ENCODE data around the gene SLFN12. TPM values are rescaled to one million over a fixed set of nuclear protein-coding genes. Genes with fewer than 3 reads are reported as not detected.

SLFN12 gene
- total and polyA plus RNA-seq, 4 donors, result 2.9 to 18.5 (median 10.2) TPM

DNA sequence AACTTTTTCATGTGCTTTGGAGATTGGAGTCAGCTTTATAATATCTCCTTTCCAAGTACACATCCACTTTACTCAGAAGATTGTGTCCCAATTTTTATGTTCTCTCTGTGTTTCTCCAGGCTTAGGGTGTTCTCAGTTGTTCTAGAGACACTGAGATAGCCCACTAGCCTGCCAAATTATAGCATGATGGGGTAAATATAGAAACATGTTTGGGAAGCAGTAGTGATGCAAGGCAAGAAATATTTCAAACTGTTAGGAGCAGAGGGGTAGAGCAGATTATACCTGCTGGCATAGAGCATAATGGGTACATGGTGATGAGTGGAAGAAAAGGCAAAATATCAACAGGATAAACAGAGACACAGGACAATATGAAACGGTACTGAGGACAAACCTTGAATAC lies 71.3 kb downstream of the SLFN12 start:
- Histone ChIP-seq H3K36me3 (ENCODE audit: control insufficient read depth, insufficient read depth, low read length) (no peaks in the 10 kb centered on the region), H3K4me3 (ENCODE audit: low read depth, low read length) (no peak overlapping the region), H3K4me1 (ENCODE audit: control insufficient read depth, insufficient read depth, low read length) (no peaks in the 10 kb centered on the region), H3K27me3 (ENCODE audit: control insufficient read depth, insufficient read depth, low read length) (peaks cover 24% of the 10 kb centered on the region), H3K27ac (ENCODE audit: low read depth, low read length) (no peak overlapping the region), H3K9me3 (ENCODE audit: control insufficient read depth, insufficient read depth, low read length) (no peaks in the 10 kb centered on the region)
- DNase-seq (ENCODE audit: low read depth in 4 of 6, low spot score in 6 of 6), result no peak
- WGBS (ENCODE audit: insufficient coverage), result 60% methylated on average over 1 of the region's 1 CpG

Small RNA genes lying within 50 kb of the gene (small RNA-seq; reads per million reads assigned to genes)
- gene AC060766.3 (ENCODE audit: low replicate concordance), result not detected
- gene AC060766.5 (ENCODE audit: low replicate concordance), result not detected

Other genes starting within 250 kb of the SLFN12 start
- gene SLC35G3, start 238.1 kb downstream of the SLFN12 start, total RNA-seq, result not detected
- not detected for gene SLC35G3, start 238.1 kb downstream of the SLFN12 start, polyA plus RNA-seq (ENCODE audit: insufficient read length in 2 of 2)
- 10 to 100 TPM in 1 of 2 donors, 1 to 10 TPM in 1; 9.1 to 17.6 TPM for gene SLFN5, start 189.4 kb downstream of the SLFN12 start, total RNA-seq
- 1 to 10 TPM; 3.6 to 6.4 TPM for gene SLFN5, start 189.4 kb downstream of the SLFN12 start, polyA plus RNA-seq (ENCODE audit: insufficient read length in 2 of 2)
- gene SLFN11, start 58.9 kb downstream of the SLFN12 start, total RNA-seq, result 10 to 100 TPM; 28.1 to 32.2 TPM
- 1 to 10 TPM; 6.1 to 7.6 TPM for gene SLFN11, start 58.9 kb downstream of the SLFN12 start, polyA plus RNA-seq (ENCODE audit: insufficient read length in 2 of 2)
- gene SLFN13, start 16.3 kb upstream of the SLFN12 start, total RNA-seq, result 1 to 10 TPM; 1.6 to 7.7 TPM
- gene SLFN13, start 16.3 kb upstream of the SLFN12 start, polyA plus RNA-seq (ENCODE audit: insufficient read length in 2 of 2), result 1 to 10 TPM; 1.0 to 1.8 TPM
- under 1 TPM; 0.22 to 0.30 TPM for gene SLFN12L, start 105.2 kb upstream of the SLFN12 start, total RNA-seq
- under 1 TPM in 1 of 2 donors, not detected in 1; 0.11 TPM for gene SLFN12L, start 105.2 kb upstream of the SLFN12 start, polyA plus RNA-seq (ENCODE audit: insufficient read length in 2 of 2)
- 1 to 10 TPM in 1 of 2 donors, under 1 TPM in 1; 0.50 to 1.4 TPM for gene SLFN14, start 128.3 kb upstream of the SLFN12 start, total RNA-seq
- under 1 TPM in 1 of 2 donors, not detected in 1; 0.09 TPM for gene SLFN14, start 128.3 kb upstream of the SLFN12 start, polyA plus RNA-seq (ENCODE audit: insufficient read length in 2 of 2)
- gene PEX12, start 146.1 kb upstream of the SLFN12 start, total RNA-seq, result 10 to 100 TPM in 1 of 2 donors, 1 to 10 TPM in 1; 6.4 to 15.9 TPM
- gene PEX12, start 146.1 kb upstream of the SLFN12 start, polyA plus RNA-seq (ENCODE audit: insufficient read length in 2 of 2), result 10 to 100 TPM; 13.3 to 15.8 TPM
- gene AP2B1, start 154.8 kb upstream of the SLFN12 start, total RNA-seq, result 100 to 1,000 TPM; 115 to 187 TPM
- gene AP2B1, start 154.8 kb upstream of the SLFN12 start, polyA plus RNA-seq (ENCODE audit: insufficient read length in 2 of 2), result 100 to 1,000 TPM; 247 to 287 TPM

Data from spinal cord (tissue), 10 donors.